OCI-LY7 (cell line): ENCODE results near the gene AUP1. TPM values are rescaled to one million over a fixed set of nuclear protein-coding genes. Genes with fewer than 3 reads are reported as not detected.
A peak's percentile ranks its signal among the peaks of the same experiment; 100 is the strongest.

Experiments
- BruUV-seq: library from RNA; stranded (reverse); fragments of 400-500 nt; replicated peaks from 2 replicates; lab custom pipeline; 2021; lab: Mats Ljungman, UMichigan
- CTCF ChIA-PET: fragments of 300-600 bp; sonication (Branson Sonifier 250); formaldehyde crosslinking; loops from one replicate; lab custom pipeline; 2022; ENCODE audit warnings: antibody characterized with exemption; ENCODE audit not compliant: unreplicated experiment; lab: Charles Lee
- POLR2A ChIA-PET: fragments of 300-600 bp; sonication (Branson Sonifier 250); formaldehyde crosslinking; loops from one replicate; lab custom pipeline; 2022; ENCODE audit warnings: antibody characterized with exemption; lab: Charles Lee
- DNase-seq: peaks from one replicate; pipeline ENCODE4 v3.0.0-alpha.2; 2015; ENCODE audit warnings: low spot score
- H2AFZ ChIP-seq: fragments of 200-600 bp; sonication (generic), shearing (Covaris generic); 2 replicates; pipeline ENCODE4 v1.6.1; 2014; ENCODE audit warnings: mild to moderate bottlenecking, antibody characterized with exemption, low read length, moderate library complexity
- H3K27ac ChIP-seq: fragments of 200-600 bp; sonication (generic); 2 replicates; pipeline ENCODE4 v1.5.1; 2014; ENCODE audit warnings: mixed run types, low read depth, mild to moderate bottlenecking, moderate library complexity, low read length, inconsistent platforms; ENCODE audit not compliant: poor library complexity, severe bottlenecking
- H3K36me3 ChIP-seq: fragments of 200-600 bp; sonication (generic); 2 replicates; pipeline ENCODE4 v1.6.1; 2014; ENCODE audit warnings: mild to moderate bottlenecking, antibody characterized with exemption, low read length, moderate library complexity, mixed read lengths; ENCODE audit not compliant: insufficient read depth
- H3K4me1 ChIP-seq: fragments of 200-600 bp; sonication (generic); 2 replicates; pipeline ENCODE4 v1.5.1; 2014; ENCODE audit warnings: mild to moderate bottlenecking, low read length; ENCODE audit not compliant: insufficient read depth, poor library complexity, severe bottlenecking
- H3K4me2 ChIP-seq: fragments of 200-600 bp; sonication (generic); 2 replicates; pipeline ENCODE4 v1.6.1; 2014; ENCODE audit warnings: mild to moderate bottlenecking, low read length
- H3K4me3 ChIP-seq: fragments of 200-600 bp; sonication (generic); 2 replicates; pipeline ENCODE4 v1.5.1; 2014; ENCODE audit warnings: mild to moderate bottlenecking, low read depth, low read length; ENCODE audit not compliant: poor library complexity, severe bottlenecking
- H3K79me2 ChIP-seq: fragments of 200-600 bp; sonication (generic); 2 replicates; pipeline ENCODE4 v1.6.1; 2016; ENCODE audit warnings: low read depth, mild to moderate bottlenecking, low read length, moderate library complexity, mixed read lengths; ENCODE audit not compliant: insufficient read depth
- H3K9me2 ChIP-seq: fragments of 200-600 bp; sonication (generic); 2 replicates; pipeline ENCODE4 v1.6.1; 2016; ENCODE audit warnings: mild to moderate bottlenecking, low read length, mixed read lengths; ENCODE audit not compliant: insufficient read depth
- H3K9me3 ChIP-seq: fragments of 200-600 bp; sonication (generic); 2 replicates; pipeline ENCODE4 v1.6.1; 2014; ENCODE audit warnings: mild to moderate bottlenecking, mixed run types, low read length, mixed read lengths
- H4K20me1 ChIP-seq: fragments of 200-600 bp; sonication (generic); 2 replicates; pipeline ENCODE4 v1.6.1; 2014; ENCODE audit warnings: mild to moderate bottlenecking, antibody characterized with exemption, low read length, moderate library complexity, mixed read lengths; ENCODE audit not compliant: insufficient read depth
- CTCF ChIP-seq: fragments of 200-600 bp; sonication (generic); conservative IDR thresholded peaks from 2 replicates; pipeline ENCODE4 v1.5.1; 2014; ENCODE audit warnings: mild to moderate bottlenecking, antibody characterized with exemption, low read length, moderate library complexity, mixed read lengths
- EZH2phosphoT487 ChIP-seq: fragments of 200-600 bp; sonication (generic); IDR thresholded peaks from 2 replicates; pipeline ENCODE4 v1.6.1; 2018; ENCODE audit warnings: low read depth, borderline replicate concordance, mild to moderate bottlenecking, mixed run types, antibody characterized with exemption, low read length, moderate library complexity, mixed read lengths
- intact Hi-C: fragments of 100-400 bp; cut with micrococcal nuclease; formaldehyde crosslinking; loops from one replicate; pipeline ENCODE4 v1.10.0; 2022; ENCODE audit not compliant: unreplicated experiment
- total RNA-seq, 2 experiments: library from RNA; depleted of rRNA in 1 of 2; stranded (reverse); fragments of >200 nt in 1 of 2; shearing (Covaris generic) in 1 of 2; gene quantifications; 2 replicates each; pipeline ENCODE4 v1.2.3, GENCODE V29; 2014 to 2022

Gene AUP1
- total RNA-seq, 2 experiments from 2014 or later = 121 to 188 TPM

GRCh38 chr2:74504591-74504990, 24.9 kb downstream of the AUP1 start:
- ChIA-PET CTCF (interaction anchor here (0.7 to 1.0 kb wide), 2 partner anchors 26 to 111 kb away, joined by 3 read pairs; no protein-coding TSS in a partner anchor), POLR2A (no interaction called here)
- no peak for DNase-seq
- Histone ChIP-seq H3K27ac (no peak overlapping the region), H3K36me3 (peaks cover 15% of the 10 kb centered on the region), H3K79me2 (peaks cover 5% of the 10 kb centered on the region; the same call in 1 of the 2 replicates), H3K9me3 (no peaks in the 10 kb centered on the region), H3K4me1 (peaks cover 25% of the 10 kb centered on the region), H3K4me3 (no peak overlapping the region), H4K20me1 (no peaks in the 10 kb centered on the region), H2AFZ (no peak overlapping the region), H3K9me2 (no peaks in the 10 kb centered on the region), H3K4me2 (no peak overlapping the region)
- no TSS peak for BruUV-seq
- intact Hi-C loops = no loop called here
- TF ChIP-seq EZH2phosphoT487 = no peak
- TF ChIP-seq CTCF = no peak

GRCh38 chr2:74503506-74504475, 25.7 kb downstream of the AUP1 start:
- H2AFZ ChIP-seq = no peak overlapping the region
- peaks cover 27% of the 10 kb centered on the region for H3K4me1 ChIP-seq
- peaks cover 5% of the 10 kb centered on the region; the same call in 1 of the 2 replicates for H3K79me2 ChIP-seq
- H4K20me1 ChIP-seq = no peaks in the 10 kb centered on the region
- CTCF ChIA-PET = interaction anchor here (0.5 to 1.0 kb wide), 3 partner anchors 27 to 455 kb away, joined by 3 to 7 read pairs (median 3); partner anchors contain the start of gene POLE4
- H3K4me2 ChIP-seq = peak overlapping the region; percentile 45; the same call in 1 of the 2 replicates
- DNase-seq = no peak
- POLR2A ChIA-PET = no interaction called here
- no peak overlapping the region for H3K4me3 ChIP-seq
- TF ChIP-seq EZH2phosphoT487 = no peak
- no peak for TF ChIP-seq CTCF
- intact Hi-C loops = no loop called here
- no peaks in the 10 kb centered on the region for H3K9me3 ChIP-seq
- no peaks in the 10 kb centered on the region for H3K9me2 ChIP-seq
- no peak overlapping the region for H3K27ac ChIP-seq
- BruUV-seq = no TSS peak
- H3K36me3 ChIP-seq = peaks cover 15% of the 10 kb centered on the region
